ENCODE results near the gene ADK.

DNA sequence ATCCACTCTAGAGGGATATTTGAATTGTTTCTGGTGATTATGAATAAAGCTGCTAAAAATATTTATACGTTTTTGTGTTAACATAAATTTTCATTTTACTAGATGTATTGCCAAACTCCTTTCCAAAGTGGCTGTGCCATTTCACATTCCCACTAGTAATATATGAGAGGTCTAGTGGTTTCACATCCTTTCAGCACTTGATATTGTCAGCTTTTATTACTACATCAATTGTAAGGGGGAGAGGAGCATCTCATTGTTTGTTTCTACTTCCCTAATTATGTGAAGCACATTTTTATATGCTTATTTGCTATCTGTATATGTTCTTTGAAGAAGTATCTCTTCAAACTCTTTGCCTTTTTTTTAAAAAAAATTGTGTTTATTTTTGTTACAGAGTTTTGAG lies 184.5 kb downstream of the ADK start:
- TF ChIP-seq CTCF (IDR thresholded peaks at IDR 0.05 in 4 of 5, conservative IDR thresholded peaks at IDR 0.05 in 1 of 5) (no peak), POLR2A (IDR thresholded peaks at IDR 0.05) (no peak)
